Cardiac septum (tissue), 1 donor: Measurements from ENCODE around the gene INPP4B. TPM values are rescaled to one million over a fixed set of nuclear protein-coding genes. Genes with fewer than 3 reads are reported as not detected.

ENCODE experiments used
- DNase-seq: peaks from one replicate; pipeline ENCODE4 v3.0.0-alpha.2; 2020; ENCODE audit warnings: low spot score
- intact Hi-C: fragments of 100-400 bp; cut with DNase I; formaldehyde crosslinking; loops from one replicate; pipeline ENCODE4 v1.14.0; 2022
- total RNA-seq: library from RNA; stranded (reverse); fragmentation: NEBNext Ultra II Directional; extraction: Animal tissue kit (Norgen Biotek cat#: 25700); gene quantifications from one replicate; pipeline ENCODE4 v1.2.1, GENCODE V29; 2021
- donor health status: DM: no; HTN: no; CAD: no.

Gene INPP4B
- total RNA-seq, 1 donor from 2014 or later, result 83.1 TPM

DNA sequence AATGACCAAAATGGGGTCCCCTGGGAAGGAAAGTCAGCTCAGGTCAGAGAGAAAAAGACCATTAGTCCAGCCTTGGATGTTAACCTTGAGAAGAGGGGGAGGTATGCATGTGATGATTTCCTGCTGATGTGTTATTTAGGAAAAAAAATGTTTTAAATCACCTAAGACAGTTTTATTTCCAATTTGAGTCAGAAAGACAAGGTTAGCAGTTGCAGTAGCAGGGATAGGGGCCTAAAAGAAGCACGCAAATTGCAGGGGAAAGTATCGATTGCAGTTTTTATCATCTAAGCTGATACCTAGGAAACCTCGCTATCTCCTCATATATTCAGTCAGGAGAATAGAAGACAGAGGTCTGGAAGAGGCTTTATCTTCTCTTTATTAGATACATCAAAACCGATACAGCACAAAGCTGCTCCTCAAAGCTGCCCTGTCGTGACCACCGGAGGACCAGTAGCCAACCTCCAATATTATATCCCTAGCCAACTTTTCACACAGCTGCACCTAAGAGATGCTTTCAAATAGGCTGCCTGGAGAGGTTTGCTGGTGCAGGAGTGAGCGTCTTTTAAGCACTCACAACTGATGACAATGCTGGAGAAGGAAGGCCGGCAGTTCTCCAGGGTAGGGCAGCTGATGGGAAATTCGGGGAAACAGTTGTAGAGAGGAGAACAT lies 289.4 kb downstream of the INPP4B start:
- DNase-seq, result no peak
- intact Hi-C loops, result no loop called here

DNA sequence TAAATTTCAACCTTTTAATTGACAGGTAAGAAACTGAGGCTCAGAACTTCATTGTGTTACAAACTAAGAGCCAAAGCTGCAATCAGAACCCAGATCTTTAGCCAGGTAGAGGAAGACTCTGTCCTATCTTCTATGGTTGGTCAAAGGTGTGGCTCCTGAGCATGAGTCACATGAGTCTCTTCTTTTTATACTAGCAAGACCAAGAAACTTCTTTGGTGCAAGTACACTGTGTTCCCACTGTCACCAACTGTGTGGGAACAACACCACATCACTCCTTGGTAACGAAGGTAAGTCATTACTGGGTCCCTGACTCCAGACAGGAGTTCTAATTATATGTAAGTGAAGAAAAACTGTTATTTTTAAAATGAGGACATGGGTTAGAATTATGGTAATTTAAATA lies 290.1 kb downstream of the INPP4B start:
- intact Hi-C loops, result no loop called here

DNA sequence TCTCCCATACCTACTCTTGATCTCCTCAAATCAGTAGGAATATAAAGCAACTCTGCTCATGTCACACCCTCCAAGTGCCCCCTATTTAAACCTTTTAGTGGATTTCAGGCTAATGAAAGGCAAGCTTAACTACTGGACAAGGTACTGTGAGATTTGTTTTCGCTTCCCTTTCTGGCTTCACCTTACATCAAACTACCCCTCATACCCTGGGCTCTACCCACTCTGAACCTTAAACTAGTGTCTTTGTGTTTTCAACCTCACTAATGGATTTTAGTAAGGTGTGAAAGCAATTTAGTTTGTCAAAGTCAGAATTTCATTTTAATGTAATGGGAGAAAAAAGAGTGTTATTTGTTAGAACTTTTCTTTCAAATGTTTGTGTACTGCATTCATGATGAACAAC lies 291.7 kb downstream of the INPP4B start:
- no peak for DNase-seq
- intact Hi-C loops, result no loop called here

More for the DNA sequence above, 290.1 kb downstream of the INPP4B start:
- DNase-seq, result no peak

DNA sequence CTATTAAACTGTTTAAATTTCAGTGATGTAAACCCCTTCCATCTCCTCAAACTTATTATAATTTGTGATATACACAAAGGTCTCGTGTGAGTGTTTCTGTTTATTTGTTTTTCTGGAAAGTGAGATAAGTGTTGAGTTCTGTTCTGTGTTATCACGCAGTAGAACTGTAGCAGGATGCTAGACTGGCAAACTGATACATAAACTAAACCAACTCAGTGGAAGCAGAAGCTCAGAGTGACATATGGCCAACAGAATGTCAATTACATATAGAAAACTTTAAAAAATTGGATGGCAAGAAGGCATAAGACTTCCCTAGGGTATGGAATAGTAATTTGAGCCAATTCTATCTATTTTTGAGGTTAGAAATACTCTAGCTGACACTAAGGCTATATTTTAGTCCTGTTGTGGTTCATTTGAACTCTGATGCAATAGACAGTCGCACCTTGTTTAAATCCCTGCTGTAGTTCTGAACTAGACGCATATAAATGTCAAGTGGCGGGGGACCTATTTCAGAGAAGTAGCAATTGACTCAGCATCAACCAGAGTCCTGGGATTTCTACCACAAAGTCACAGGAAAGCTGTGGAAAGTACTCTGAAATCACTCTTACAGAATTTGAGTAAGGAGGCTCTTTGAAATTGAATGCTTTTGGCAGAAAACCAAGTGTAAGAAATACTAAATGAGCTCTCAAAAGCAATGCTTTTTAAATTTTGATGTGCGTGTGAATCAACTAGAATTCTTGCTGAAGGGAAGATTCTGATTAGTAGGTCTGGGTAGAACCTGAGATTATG lies 294.4 kb downstream of the INPP4B start:
- intact Hi-C loops, result no loop called here
- DNase-seq, result no peak

DNA sequence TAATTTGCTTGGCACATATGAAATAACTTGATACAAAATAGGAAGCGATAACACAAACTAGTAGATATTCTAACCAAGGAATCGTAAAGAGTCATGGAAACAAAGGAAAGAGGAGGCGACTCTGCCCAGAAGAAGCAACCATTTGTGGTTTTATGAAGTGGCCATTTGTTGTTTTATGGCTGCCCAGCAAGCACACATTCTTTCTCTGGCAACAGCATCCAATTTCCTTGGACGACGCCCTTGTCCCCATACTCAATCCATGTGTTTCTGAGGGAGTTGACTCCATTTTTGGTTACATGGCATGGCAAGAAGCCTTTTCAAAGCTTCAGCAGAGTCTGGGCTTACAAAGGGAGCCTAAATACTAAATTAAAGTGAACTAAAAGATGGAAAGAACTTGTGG lies 295.1 kb downstream of the INPP4B start:
- intact Hi-C loops, result no loop called here
- DNase-seq, result no peak

DNA sequence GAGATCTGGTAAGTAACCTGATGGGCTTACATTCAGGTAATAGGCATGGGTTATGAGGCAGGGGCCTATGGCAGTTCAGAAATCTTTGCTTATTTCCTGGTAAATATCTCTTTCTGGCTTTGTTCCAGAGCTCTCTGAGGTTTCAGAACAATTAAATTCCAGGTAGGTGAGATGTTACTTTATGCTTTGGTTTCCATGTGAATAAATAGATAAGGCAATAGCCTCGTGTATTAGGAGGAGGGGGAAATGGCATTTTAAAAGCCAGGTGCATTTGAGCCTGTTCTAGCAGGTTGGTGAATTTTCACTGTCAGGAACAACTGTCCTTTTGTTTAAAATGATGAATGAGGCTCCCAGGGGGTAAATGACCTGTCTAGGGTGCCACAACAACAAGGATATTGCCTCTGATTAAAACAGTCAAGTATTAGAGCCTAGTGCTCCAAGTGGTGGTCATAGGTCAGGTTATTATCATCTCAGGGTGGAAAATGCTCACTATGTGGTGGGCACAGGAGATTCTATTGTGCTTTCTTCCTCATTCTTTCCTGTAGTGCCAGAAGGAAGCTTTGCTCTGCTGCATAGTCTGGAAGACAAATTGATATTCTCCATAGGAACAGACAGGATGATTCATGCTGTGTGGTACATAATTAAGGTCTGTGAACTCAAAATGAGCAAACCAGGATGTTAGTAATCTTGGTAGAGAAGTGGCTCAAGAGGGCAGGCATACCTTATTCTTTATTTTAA lies 296.2 kb downstream of the INPP4B start:
- DNase-seq, result no peak
- intact Hi-C loops, result no loop called here

DNA sequence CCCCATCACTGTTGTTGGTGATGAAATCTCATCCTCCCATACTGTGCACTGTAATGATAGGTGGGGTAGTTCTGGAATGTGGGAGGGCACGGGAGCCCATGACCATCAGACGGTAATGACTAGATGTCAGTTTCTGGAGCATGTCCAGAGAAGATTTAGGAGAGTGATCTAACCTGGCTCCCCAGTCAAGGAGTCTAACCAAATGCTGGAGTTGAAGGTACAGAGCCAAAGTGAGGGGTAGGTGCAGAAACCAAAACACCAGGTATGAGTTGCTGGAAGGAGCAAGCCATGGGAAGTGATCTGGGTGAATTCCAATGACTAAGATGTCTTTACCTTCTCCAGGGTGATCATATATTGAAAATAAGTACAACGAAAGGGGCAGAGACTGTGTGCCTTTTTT lies 296.9 kb downstream of the INPP4B start:
- intact Hi-C loops, result no loop called here
- no peak for DNase-seq

DNA sequence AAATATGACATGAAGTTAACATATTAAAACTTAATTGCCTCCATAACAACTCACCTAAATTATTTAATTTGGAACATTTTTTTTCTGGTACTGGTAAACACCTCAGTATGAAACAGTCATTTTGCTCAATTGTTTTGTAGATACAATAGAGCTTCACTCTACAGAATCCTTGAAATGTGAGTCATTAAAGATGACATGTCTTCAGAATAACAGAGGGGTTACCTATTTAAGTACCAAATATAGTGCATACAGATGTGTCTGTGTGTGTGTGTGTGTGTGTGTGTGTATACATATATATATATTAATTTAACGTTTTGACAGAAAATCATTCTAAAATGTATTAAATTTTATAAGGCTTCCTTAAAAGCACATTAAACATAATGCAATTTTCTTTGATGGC lies 297.6 kb downstream of the INPP4B start:
- intact Hi-C loops, result no loop called here
- DNase-seq, result no peak

DNA sequence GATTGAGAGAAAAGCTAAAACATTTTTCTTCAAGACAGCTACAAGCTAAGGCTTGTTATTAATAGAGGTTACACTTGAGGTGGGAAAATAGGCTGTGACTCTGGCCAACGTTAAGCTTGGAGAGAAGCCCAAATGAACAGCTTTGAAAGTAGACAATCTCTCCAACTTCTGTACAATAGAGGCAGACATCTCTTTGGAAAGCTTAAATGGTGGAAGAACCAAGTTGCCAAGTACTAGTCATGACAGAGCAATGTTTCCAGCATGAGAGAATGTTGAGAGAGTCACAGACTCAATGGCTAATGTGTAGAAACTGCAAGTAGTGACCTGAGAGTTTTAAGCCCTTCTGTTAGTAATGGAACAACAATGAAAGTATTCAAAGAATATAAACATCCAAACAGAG lies 298.1 kb downstream of the INPP4B start:
- intact Hi-C loops, result no loop called here
- DNase-seq, result no peak

DNA sequence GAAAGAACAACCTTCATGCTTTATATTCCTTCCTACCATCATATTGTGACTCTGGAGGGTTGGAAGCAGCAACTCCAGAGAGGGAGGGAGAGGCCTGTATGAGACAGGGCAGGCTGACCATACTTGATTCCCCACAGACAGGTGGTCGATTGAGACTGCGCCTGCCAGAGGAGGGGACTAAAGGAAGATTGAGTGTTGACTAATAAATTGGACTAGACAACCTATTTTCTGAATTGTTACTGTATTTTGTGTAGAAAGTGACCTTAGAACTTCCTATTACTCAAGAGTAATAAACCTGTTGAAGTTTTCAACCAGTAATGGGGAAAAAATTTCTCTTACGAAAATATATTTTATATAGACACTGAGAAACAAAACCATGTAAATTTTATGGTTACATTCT lies 301.5 kb downstream of the INPP4B start:
- intact Hi-C loops, result no loop called here

DNA sequence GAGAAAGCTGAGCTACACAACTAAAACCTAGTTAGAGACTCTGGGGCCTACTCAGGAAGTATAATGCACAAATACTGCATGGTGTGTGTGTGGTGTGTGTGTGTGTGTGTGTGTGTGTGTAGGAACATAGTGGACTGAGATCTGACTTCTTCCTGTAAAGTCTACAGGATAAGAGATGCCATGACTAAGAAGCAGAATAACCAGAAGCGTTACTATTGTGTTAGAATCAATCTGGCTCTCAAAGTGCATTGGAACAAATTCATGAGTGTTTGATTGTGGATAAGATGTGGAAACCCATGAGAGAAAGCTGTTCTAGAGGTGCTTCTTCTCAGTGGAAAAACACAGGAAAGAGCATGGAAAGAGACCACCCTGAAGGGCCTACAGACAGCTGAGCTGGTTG lies 302.1 kb downstream of the INPP4B start:
- intact Hi-C loops, result no loop called here
- no peak for DNase-seq

More for the DNA sequence above, 301.5 kb downstream of the INPP4B start:
- DNase-seq, result no peak

DNA sequence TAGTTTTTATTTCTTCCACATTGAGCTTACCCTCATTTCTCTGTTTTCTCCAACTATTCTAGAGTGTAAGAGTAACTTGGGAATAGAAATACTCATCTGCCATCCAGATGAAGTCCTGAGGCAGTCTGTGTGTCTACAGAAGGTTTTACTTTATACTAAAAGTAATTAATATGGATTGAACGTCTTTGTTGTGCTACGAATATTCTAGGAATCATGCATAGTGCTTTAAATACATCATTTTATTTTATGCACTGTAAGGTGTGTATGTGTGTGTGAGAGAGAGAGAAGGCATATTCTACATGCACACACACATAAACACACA lies 305.7 kb downstream of the INPP4B start:
- intact Hi-C loops, result no loop called here

DNA sequence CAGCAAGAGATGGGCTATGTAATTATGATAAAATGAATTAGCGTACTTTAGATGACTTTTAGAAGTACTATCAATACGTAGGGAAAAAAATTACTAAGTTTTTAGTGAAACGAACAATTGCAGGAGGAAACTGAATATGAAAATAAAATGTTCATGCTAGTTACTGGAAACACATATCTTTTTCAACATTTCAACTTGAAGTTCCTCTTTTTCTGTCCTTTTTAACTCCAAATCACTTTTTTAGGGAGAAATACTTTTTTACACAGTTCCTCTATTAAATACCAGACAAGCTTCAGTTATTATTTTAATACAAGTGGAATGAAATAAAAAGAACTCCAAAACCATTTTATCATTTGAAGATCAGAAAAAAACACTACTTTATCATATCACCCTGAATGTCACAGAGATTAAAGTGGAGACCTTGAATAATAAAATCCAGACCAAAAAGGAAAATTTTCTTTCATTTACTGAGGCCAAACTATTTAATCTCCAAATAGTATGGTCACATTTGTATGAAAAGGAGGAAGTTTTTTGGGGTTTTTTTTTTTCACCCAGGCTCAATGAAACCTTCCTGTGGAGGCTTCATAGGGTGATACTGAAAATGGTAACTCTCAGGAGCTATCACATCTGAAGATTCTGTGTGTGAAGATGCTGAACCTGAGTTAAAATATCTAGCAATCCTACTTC lies 306.2 kb downstream of the INPP4B start:
- intact Hi-C loops, result no loop called here
- no peak for DNase-seq

More for the DNA sequence above, 305.7 kb downstream of the INPP4B start:
- DNase-seq, result no peak

DNA sequence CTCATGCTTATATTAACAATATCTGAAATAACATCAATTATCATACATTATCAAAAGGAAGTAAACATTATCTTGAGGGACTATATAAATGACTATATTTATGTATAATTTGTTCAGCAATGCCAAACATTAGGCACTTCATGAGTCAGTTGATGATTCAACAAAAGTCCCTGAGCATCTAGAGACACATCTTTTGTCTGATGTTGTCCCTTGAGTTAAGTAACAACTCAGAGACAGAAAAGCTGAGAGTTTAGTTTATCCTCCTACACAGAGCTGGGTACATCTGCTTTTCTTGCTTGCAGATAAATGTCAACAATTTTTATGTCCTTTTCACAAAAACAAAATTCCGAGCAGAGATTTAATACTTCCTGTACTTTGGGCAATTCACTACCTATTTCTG lies 311.1 kb downstream of the INPP4B start:
- intact Hi-C loops, result no loop called here
- DNase-seq, result no peak

DNA sequence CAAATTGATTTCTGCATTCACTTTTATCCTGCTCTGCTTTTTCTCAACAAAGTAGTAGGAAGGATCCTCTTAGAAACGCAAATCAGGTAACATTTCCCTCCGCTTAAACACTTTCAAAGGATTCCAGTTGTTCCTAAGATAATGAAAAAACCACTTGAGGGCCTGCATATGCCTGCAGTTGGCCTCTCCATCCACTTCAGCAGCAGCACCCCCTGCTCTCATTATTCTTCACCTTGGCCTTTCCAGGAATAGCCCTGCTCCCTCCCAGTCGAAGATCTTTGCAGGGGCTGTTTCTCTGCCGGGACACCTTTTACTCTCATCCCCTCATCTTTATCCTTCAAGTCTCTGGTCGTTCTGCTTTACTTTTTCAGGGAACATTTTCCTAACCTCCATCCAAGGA lies 314.0 kb downstream of the INPP4B start:
- DNase-seq, result no peak
- intact Hi-C loops, result no loop called here

DNA sequence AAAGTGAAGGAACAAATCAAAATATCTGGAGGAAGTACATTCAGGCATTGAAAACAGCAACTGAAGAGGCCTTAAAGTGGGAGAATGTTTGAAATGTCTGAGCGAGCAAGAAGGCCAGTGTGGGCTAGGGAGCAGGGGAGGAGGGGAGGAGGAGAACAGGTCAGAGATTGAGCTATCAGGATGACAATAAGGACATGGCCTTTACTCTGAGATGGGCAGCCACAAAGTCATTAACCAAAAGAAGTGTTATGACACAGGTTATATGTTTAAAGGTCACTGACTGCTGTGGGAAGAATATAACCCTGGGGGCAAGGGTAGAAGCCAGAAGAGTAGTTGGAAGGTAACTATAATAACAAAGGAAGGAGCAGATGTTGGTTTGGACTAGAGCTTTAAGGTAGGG lies 315.4 kb downstream of the INPP4B start:
- intact Hi-C loops, result no loop called here
- DNase-seq, result no peak

DNA sequence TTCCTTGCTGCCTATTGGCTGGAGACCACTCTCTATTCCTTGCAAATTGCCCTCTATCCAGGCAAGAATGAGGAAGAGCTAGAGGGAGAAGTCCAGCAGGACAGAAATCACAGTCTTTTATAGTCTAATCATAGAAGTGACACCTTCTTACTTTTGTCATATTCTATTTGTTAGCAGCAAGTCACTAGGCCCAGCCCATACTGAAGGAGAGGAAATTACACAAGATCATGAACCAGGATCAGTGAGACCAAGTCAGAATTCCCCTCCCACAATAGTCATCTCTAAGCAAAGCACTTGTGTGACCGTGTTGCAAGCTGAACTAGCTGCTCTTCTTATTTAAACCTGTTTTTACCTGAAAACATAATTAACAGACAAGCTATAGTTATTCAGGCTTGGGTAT lies 317.7 kb downstream of the INPP4B start:
- no peak for DNase-seq
- intact Hi-C loops, result no loop called here

DNA sequence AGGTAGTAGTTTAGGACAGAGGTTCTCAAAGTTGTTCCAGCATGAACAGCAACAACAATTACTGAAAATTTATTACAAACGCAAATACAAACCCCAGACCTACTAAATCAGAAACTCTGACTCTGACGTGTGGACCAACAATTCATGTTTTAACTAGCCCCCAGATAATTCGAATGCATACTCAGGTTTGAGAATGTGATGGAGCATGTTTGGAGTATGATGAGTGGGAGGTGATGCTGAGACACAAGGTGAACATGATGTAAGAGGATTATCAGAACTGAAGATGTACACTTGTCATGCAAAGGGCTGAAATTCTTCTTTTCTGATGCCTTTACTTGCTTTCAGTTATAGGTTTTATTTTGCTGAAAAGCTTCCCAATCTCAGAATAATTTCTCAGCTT lies 323.0 kb downstream of the INPP4B start:
- intact Hi-C loops, result no loop called here
- DNase-seq, result no peak

DNA sequence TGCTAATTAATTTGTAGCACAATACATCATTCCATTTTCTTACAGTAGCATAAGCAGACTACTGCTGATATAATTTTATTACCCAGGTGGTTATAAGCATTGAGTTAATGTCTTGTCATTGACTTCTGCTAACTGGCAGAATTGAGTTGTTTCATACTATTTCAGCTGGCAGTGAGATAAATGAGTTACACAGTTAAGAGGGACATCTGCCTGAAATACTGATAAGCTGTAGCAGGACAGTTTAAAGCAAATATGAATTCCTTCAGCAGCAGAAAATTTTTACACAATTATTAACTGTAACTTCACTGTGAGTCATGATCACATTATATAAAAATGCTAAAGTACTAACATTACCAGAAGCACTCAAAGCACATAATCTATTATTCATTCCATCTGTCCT lies 326.8 kb downstream of the INPP4B start:
- no peak for DNase-seq
- intact Hi-C loops, result no loop called here
